Fibroblast of mammary gland (primary cell): ENCODE data around the gene SPPL3.
"Not testable (repeated sequence)": the region's sequence is repeated elsewhere in the genome, so short reads cannot be mapped to it uniquely, and the experiment has no call there.

Experiments used
- DNase-seq: peaks from one replicate; pipeline ENCODE4 v3.0.0-alpha.2; 2010; ENCODE audit warnings: low read depth
- H3K4me3 ChIP-seq: 2 replicates; pipeline ENCODE4 v1.5.1; 2011; ENCODE audit warnings: low read depth, mild to moderate bottlenecking, low read length, moderate library complexity; ENCODE audit not compliant: control insufficient read depth
- CTCF ChIP-seq: conservative IDR thresholded peaks from 2 replicates; pipeline ENCODE4 v1.5.1; 2011; ENCODE audit warnings: low read depth, low read length, inconsistent platforms; ENCODE audit not compliant: control insufficient read depth, insufficient read depth

SPPL3 gene

GRCh38 chr12:120797677-120798642, 106.2 kb downstream of the SPPL3 start:
- no peak overlapping the region for H3K4me3 ChIP-seq
- no peak for DNase-seq
- no peak for TF ChIP-seq CTCF

GRCh38 chr12:120795441-120796178, 108.5 kb downstream of the SPPL3 start:
- DNase-seq = no peak
- no peak for TF ChIP-seq CTCF
- no peak overlapping the region for H3K4me3 ChIP-seq

- TF ChIP-seq CTCF = no peak
- no peak overlapping the region for H3K4me3 ChIP-seq
- DNase-seq = no peak
Observed at GRCh38 chr12:120793357-120793756, 110.8 kb downstream of the SPPL3 start.

- DNase-seq, H3K4me3 ChIP-seq: not testable (repeated sequence)
Observed at GRCh38 chr12:120792456-120792855, 111.7 kb downstream of the SPPL3 start.

- no peak for TF ChIP-seq CTCF
- DNase-seq = no peak
- no peak overlapping the region for H3K4me3 ChIP-seq
Observed at GRCh38 chr12:120791669-120792176, 112.4 kb downstream of the SPPL3 start.

GRCh38 chr12:120790114-120790513, 114.0 kb downstream of the SPPL3 start:
- TF ChIP-seq CTCF = no peak
- no peak overlapping the region for H3K4me3 ChIP-seq
- no peak for DNase-seq

GRCh38 chr12:120787889-120788288, 116.3 kb downstream of the SPPL3 start:
- H3K4me3 ChIP-seq = no peak overlapping the region
- no peak for DNase-seq
- TF ChIP-seq CTCF = no peak
